Mesenchymal stem cell (in vitro differentiated cells and primary cell): Measurements from ENCODE around the gene DNAH14.
"Not testable (repeated sequence)": the region's sequence is repeated elsewhere in the genome, so short reads cannot be mapped to it uniquely, and the experiment has no call there.

Source experiments
- DNase-seq: peaks from one replicate; pipeline ENCODE4 v3.0.0-alpha.2; 2013
- H2AFZ ChIP-seq: one replicate; pipeline ENCODE4 v1.6.1; 2013; ENCODE audit warnings: low read depth, mild to moderate bottlenecking, control low read depth, inconsistent platforms, low read length, moderate library complexity
- H2AK5ac ChIP-seq: 2 replicates; pipeline ENCODE4 v1.6.1; 2013; ENCODE audit warnings: low read length, moderate library complexity, mild to moderate bottlenecking, inconsistent platforms; ENCODE audit not compliant: severe bottlenecking
- H2BK120ac ChIP-seq: one replicate; pipeline ENCODE4 v1.6.1; 2013; ENCODE audit warnings: low read depth, mild to moderate bottlenecking, inconsistent platforms, low read length, moderate library complexity
- H2BK12ac ChIP-seq, 2 experiments: one replicate each; pipeline ENCODE4 v1.6.1; 2013; ENCODE audit warnings: inconsistent platforms in 2 of 2, low read length in 2 of 2, mild to moderate bottlenecking in 2 of 2, moderate library complexity in 2 of 2, control low read depth in 1 of 2
- H2BK15ac ChIP-seq: one replicate; pipeline ENCODE4 v1.6.1; 2013; ENCODE audit warnings: mild to moderate bottlenecking, low read depth, inconsistent platforms; ENCODE audit not compliant: poor library complexity, severe bottlenecking
- H2BK5ac ChIP-seq: 2 replicates; pipeline ENCODE4 v1.6.1; 2013; ENCODE audit warnings: low read depth, mild to moderate bottlenecking, low read length, control low read depth, inconsistent platforms; ENCODE audit not compliant: poor library complexity, severe bottlenecking
- H3K14ac ChIP-seq, 2 experiments: one replicate each; pipeline ENCODE4 v1.6.1; 2013; ENCODE audit warnings: inconsistent platforms in 2 of 2, low read length in 2 of 2, control low read depth in 1 of 2, mild to moderate bottlenecking in 1 of 2, moderate library complexity in 1 of 2
- H3K18ac ChIP-seq, 2 experiments: one replicate each; pipeline ENCODE4 v1.6.1; 2013; ENCODE audit warnings: inconsistent platforms in 2 of 2, low read length in 2 of 2, control low read depth in 1 of 2, low read depth in 1 of 2, mild to moderate bottlenecking in 1 of 2
- H3K23ac ChIP-seq, 2 experiments: one replicate each; pipeline ENCODE4 v1.6.1; 2013; ENCODE audit warnings: inconsistent platforms in 2 of 2, low read length in 2 of 2, mild to moderate bottlenecking in 2 of 2, moderate library complexity in 2 of 2, control low read depth in 1 of 2
- H3K27ac ChIP-seq: 2 replicates; pipeline ENCODE4 v1.5.1; 2013; ENCODE audit warnings: mild to moderate bottlenecking, moderate library complexity, low read length, control low read depth, inconsistent platforms; ENCODE audit not compliant: poor library complexity, severe bottlenecking
- H3K27me3 ChIP-seq, 2 experiments: 2 replicates each; pipeline versions ENCODE4 v1.6.1 to v1.7.0; 2013; ENCODE audit warnings: low read length in 2 of 2, mild to moderate bottlenecking in 2 of 2, moderate library complexity in 2 of 2, control low read depth in 1 of 2, inconsistent platforms in 1 of 2; ENCODE audit not compliant: control insufficient read depth in 1 of 2, insufficient read depth in 1 of 2
- H3K36me3 ChIP-seq, 2 experiments: 2 replicates each; pipeline versions ENCODE4 v1.6.1 to v1.7.0; 2013; ENCODE audit warnings: low read length in 2 of 2, control low read depth in 1 of 2, inconsistent platforms in 1 of 2, low read depth in 1 of 2, mild to moderate bottlenecking in 1 of 2; ENCODE audit not compliant: insufficient read depth in 2 of 2, control insufficient read depth in 1 of 2
- H3K4ac ChIP-seq, 2 experiments: one replicate each; pipeline ENCODE4 v1.6.1; 2013; ENCODE audit warnings: inconsistent platforms in 2 of 2, low read length in 2 of 2, mild to moderate bottlenecking in 2 of 2, moderate library complexity in 2 of 2, control low read depth in 1 of 2, low read depth in 1 of 2
- H3K4me1 ChIP-seq: 2 replicates; pipeline ENCODE4 v1.6.1; 2013; ENCODE audit warnings: low read depth, low read length, control low read depth; ENCODE audit not compliant: control insufficient read depth, insufficient read depth
- H3K4me2 ChIP-seq: 2 replicates; pipeline ENCODE4 v1.6.1; 2013; ENCODE audit warnings: low read length, mild to moderate bottlenecking, inconsistent platforms; ENCODE audit not compliant: poor library complexity, severe bottlenecking
- H3K4me3 ChIP-seq, 2 experiments: 2 replicates each; pipeline versions ENCODE4 v1.5.1 to v1.7.0; 2013; ENCODE audit warnings: low read length in 2 of 2, mild to moderate bottlenecking in 2 of 2, control low read depth in 1 of 2, low read depth in 1 of 2; ENCODE audit not compliant: insufficient read depth in 1 of 2
- H3K79me1 ChIP-seq: replicated peaks from 2 replicates; pipeline ENCODE4 v1.6.1; 2013; ENCODE audit warnings: mild to moderate bottlenecking, control low read depth, low read length, inconsistent platforms; ENCODE audit not compliant: poor library complexity, severe bottlenecking
- H3K9ac ChIP-seq: 2 replicates; pipeline ENCODE4 v1.7.0; 2013; ENCODE audit warnings: mild to moderate bottlenecking, low read length, moderate library complexity
- H3K9me3 ChIP-seq: 2 replicates; pipeline ENCODE4 v1.7.0; 2013; ENCODE audit warnings: mild to moderate bottlenecking, low read length; ENCODE audit not compliant: control insufficient read depth
- H4K8ac ChIP-seq: one replicate; pipeline ENCODE4 v1.6.1; 2013; ENCODE audit warnings: inconsistent platforms, mild to moderate bottlenecking, low read length, moderate library complexity
- H4K91ac ChIP-seq: one replicate; pipeline ENCODE4 v1.6.1; 2013; ENCODE audit warnings: mild to moderate bottlenecking, low read length, inconsistent platforms
- WGBS: methylation state at CpG from one replicate; pipeline ENCODE4 v1.1.7; 2013; ENCODE audit warnings: mixed read lengths; 5-methylcytosine and 5-hydroxymethylcytosine counted together

DNAH14 gene

GRCh38 chr1:224921354-224921753, 8.1 kb upstream of the DNAH14 start:
- Histone ChIP-seq H3K4me3 (no peak overlapping the region), H3K23ac (no peak overlapping the region), H2AK5ac (no peak overlapping the region), H3K9me3 (no peaks in the 10 kb centered on the region), H3K9ac (peak overlapping the region; percentile 46), H2BK12ac (no peak overlapping the region), H2BK15ac (no peak overlapping the region), H3K4ac (no peak overlapping the region), H4K91ac (no peak overlapping the region), H2AFZ (no peak overlapping the region), H3K27ac (no peak overlapping the region), H3K27me3 (no peaks in the 10 kb centered on the region), H4K8ac (no peak overlapping the region), H3K4me2 (no peak overlapping the region), H2BK5ac (no peak overlapping the region), H3K14ac (no peak overlapping the region), H2BK120ac (no peak overlapping the region), H3K79me1 (no peaks in the 10 kb centered on the region), H3K18ac (no peak overlapping the region), H3K36me3 (no peaks in the 10 kb centered on the region), H3K4me1 (peaks cover 3% of the 10 kb centered on the region)
- DNase-seq = no peak
- 89% methylated on average over 2 of the region's 3 CpGs for WGBS

GRCh38 chr1:224922404-224923164, 6.9 kb upstream of the DNAH14 start:
- Histone ChIP-seq H3K4me3 (no peak overlapping the region), H3K4me1 (peaks cover 3% of the 10 kb centered on the region), H3K4ac (peak overlapping the region in 1 of 2 experiments; percentile 64), H3K23ac (no peak overlapping the region), H3K14ac (no peak overlapping the region), H2BK15ac (no peak overlapping the region), H4K8ac (no peak overlapping the region), H3K79me1 (no peaks in the 10 kb centered on the region), H3K9me3 (no peaks in the 10 kb centered on the region), H2BK120ac (no peak overlapping the region), H2AK5ac (peak overlapping the region; percentile 39), H3K27ac (no peak overlapping the region), H3K27me3 (no peaks in the 10 kb centered on the region), H3K36me3 (no peaks in the 10 kb centered on the region), H3K9ac (no peak overlapping the region), H3K4me2 (no peak overlapping the region), H2BK12ac (no peak overlapping the region), H2AFZ (no peak overlapping the region), H3K18ac (no peak overlapping the region), H2BK5ac (no peak overlapping the region), H4K91ac (no peak overlapping the region)
- DNase-seq = peak; percentile 54
- WGBS = 20% methylated on average over 3 of the region's 5 CpGs

- H3K4me2 ChIP-seq = no peak overlapping the region
- H2AFZ ChIP-seq = no peak overlapping the region
- H3K14ac ChIP-seq = no peak overlapping the region
- H3K79me1 ChIP-seq = no peaks in the 10 kb centered on the region
- H4K91ac ChIP-seq = no peak overlapping the region
- WGBS = 59% methylated on average over 4 of the region's 4 CpGs
- no peaks in the 10 kb centered on the region for H3K9me3 ChIP-seq
- H4K8ac ChIP-seq = no peak overlapping the region
- H2BK120ac ChIP-seq = no peak overlapping the region
- H3K4me1 ChIP-seq = peaks cover 3% of the 10 kb centered on the region
- H3K27ac ChIP-seq = no peak overlapping the region
- H2BK5ac ChIP-seq = no peak overlapping the region
- no peak overlapping the region for H2BK15ac ChIP-seq
- H2AK5ac ChIP-seq = no peak overlapping the region
- no peak for DNase-seq
- H3K23ac ChIP-seq = no peak overlapping the region
- H3K9ac ChIP-seq = no peak overlapping the region
- H3K4me3 ChIP-seq = no peak overlapping the region
- no peaks in the 10 kb centered on the region for H3K27me3 ChIP-seq
- no peak overlapping the region for H3K4ac ChIP-seq
- H3K18ac ChIP-seq = no peak overlapping the region
- H2BK12ac ChIP-seq = no peak overlapping the region
- no peaks in the 10 kb centered on the region for H3K36me3 ChIP-seq
These were observed 5.7 kb upstream of the DNAH14 start for GRCh38 chr1:224923726-224924125.

- H3K36me3 ChIP-seq, H3K4ac ChIP-seq, H3K4me1 ChIP-seq, H4K91ac ChIP-seq, DNase-seq, H2AK5ac ChIP-seq, H2BK5ac ChIP-seq, H2BK12ac ChIP-seq, H4K8ac ChIP-seq, H2BK120ac ChIP-seq, H3K4me3 ChIP-seq, H3K27ac ChIP-seq, H2AFZ ChIP-seq, H3K79me1 ChIP-seq, H3K18ac ChIP-seq, H3K14ac ChIP-seq, H2BK15ac ChIP-seq, H3K4me2 ChIP-seq, H3K23ac ChIP-seq, H3K9ac ChIP-seq, H3K27me3 ChIP-seq: not testable (repeated sequence)
- WGBS = 88% methylated on average over 2 of the region's 3 CpGs
- H3K9me3 ChIP-seq = peaks cover 11% of the 10 kb centered on the region
These were observed 1.8 kb upstream of the DNAH14 start for GRCh38 chr1:224927631-224928030.
